D721Med (cell line): ENCODE data around the gene IMMP2L.

Experiments
- DNase-seq: peaks from one replicate; pipeline ENCODE4 v3.0.0; 2011; ENCODE audit warnings: low spot score; ENCODE audit not compliant: insufficient read length
- FAIRE-seq: peaks from 2 replicates; lab custom pipeline; 2011; peaks lifted over from hg19 to GRCh38; lab: Jason Lieb, UNC
- TF ChIP-seq, protein P1 (sequence below): IDR thresholded peaks from 2 replicates; pipeline ENCODE4 v1.5.1; 2012; ENCODE audit warnings: mild to moderate bottlenecking, control low read depth; ENCODE audit not compliant: insufficient read depth; ENCODE audit errors: missing control alignments

Gene IMMP2L

DNA sequence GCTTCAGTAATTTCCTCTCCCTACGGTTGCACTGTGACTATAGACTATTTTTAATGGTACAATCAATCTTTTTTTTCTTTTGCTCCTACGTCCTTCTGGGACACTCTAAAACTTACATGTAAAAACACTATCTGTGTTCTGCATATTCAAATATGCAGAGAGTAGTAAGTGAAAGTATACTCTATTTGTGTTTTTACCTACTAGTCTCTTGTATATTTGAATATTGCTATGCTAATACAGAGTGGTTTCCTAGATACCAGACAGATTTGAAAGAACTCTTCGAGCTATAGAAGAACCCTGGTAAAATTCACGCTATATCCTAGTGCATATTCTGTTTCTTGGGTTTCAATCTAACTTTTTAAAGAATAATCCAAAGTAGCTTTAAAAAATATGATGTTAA is 672.2 kb downstream of the IMMP2L start:
- no peak for FAIRE-seq
- DNase-seq = no peak
- TF ChIP-seq, protein P1, sequence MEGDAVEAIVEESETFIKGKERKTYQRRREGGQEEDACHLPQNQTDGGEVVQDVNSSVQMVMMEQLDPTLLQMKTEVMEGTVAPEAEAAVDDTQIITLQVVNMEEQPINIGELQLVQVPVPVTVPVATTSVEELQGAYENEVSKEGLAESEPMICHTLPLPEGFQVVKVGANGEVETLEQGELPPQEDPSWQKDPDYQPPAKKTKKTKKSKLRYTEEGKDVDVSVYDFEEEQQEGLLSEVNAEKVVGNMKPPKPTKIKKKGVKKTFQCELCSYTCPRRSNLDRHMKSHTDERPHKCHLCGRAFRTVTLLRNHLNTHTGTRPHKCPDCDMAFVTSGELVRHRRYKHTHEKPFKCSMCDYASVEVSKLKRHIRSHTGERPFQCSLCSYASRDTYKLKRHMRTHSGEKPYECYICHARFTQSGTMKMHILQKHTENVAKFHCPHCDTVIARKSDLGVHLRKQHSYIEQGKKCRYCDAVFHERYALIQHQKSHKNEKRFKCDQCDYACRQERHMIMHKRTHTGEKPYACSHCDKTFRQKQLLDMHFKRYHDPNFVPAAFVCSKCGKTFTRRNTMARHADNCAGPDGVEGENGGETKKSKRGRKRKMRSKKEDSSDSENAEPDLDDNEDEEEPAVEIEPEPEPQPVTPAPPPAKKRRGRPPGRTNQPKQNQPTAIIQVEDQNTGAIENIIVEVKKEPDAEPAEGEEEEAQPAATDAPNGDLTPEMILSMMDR = no peak

GRCh38 chr7:110889335-110889734 is 673.0 kb downstream of the IMMP2L start:
- no peak for DNase-seq
- FAIRE-seq = no peak
- TF ChIP-seq, protein P1 = no peak

GRCh38 chr7:110888641-110889040 is 673.7 kb downstream of the IMMP2L start:
- TF ChIP-seq, protein P1 = no peak
- FAIRE-seq (no peak), DNase-seq (no peak)

DNA sequence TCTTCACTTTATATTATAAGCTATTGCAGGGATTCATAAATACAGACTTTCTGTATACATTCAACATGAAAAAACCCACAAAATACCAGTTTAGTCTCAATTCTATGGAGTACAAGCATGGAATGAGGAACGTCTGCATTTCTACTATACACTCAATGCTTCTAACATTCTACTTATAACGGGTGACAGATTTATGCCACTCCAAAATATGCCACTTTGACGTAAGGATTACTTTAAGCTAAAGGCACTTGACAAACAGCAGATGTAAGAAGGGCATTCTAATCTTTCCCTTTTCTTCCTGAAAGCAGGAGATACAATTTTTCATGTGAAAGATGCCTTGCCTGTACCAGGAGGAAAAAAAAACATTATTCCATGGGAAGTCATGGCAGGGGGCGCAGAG is 676.8 kb downstream of the IMMP2L start:
- TF ChIP-seq, protein P1 = no peak
- FAIRE-seq (no peak), DNase-seq (no peak)

- DNase-seq (no peak), FAIRE-seq (no peak)
- TF ChIP-seq, protein P1 = no peak
Measured at GRCh38 chr7:110881721-110882120, 680.6 kb downstream of the IMMP2L start.

GRCh38 chr7:110880971-110881370 is 681.3 kb downstream of the IMMP2L start:
- no peak for DNase-seq
- no peak for FAIRE-seq
- TF ChIP-seq, protein P1 = no peak

DNA sequence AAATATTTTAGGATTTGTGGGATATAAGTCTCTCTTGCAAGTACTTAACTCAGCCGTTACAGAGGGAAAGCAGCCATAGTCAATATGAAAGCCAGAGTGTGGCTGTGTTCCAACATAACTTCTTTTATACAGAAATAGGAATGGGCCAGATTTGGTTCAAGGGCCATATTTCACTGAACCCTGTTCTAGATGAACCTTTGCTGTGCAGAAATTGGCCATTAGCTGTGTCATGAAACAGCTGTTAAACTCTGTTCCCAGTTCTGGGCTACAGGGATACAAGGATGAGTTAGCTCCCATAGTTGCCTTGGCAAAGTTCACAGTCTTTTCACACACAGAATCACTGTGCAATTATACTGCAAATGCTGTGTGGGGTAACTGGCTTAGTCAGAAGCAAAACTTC is 685.3 kb downstream of the IMMP2L start:
- DNase-seq = no peak
- TF ChIP-seq, protein P1 = no peak
- no peak for FAIRE-seq
